ENCODE data around the gene TUBG1. TPM values are rescaled to one million over a fixed set of nuclear protein-coding genes. Genes with fewer than 3 reads are reported as not detected.

The TUBG1 gene
- polyA plus RNA-seq, 1 donor (not counting 4 experiments of a cell fraction or from before 2014, with no cell fraction given), result 54.8 TPM

DNA sequence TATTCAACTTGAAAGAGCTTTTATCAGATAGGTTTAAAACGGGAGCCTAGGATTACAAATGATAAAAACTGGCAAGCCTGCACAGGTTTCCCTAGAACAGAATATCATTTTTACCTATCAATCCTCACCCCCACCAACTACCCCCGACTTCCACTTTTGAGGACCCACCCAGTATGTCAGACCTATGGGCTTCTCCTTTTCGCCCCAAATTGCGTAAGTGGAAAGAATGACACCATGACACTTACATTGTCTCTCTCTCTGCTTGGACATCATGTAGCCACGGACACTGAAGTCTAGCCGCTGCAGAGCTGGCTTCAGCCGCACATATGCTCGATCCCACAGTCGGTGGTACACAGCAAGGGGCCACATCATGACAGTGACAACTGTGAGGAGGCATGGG, 24.6 kb upstream of the TUBG1 start:
- peaks cover 36 to 50% of the 10 kb centered on the region in 2 experiments for H3K36me3 ChIP-seq (ENCODE audit: control insufficient read depth in 2 of 2, extremely low read depth in 1 of 2, insufficient read depth in 2 of 2, low read length in 2 of 2)
- H3K27me3 ChIP-seq (ENCODE audit: control insufficient read depth, extremely low read depth, insufficient read depth, low read length), result no peaks in the 10 kb centered on the region
- H3K27ac ChIP-seq (ENCODE audit: control insufficient read depth, insufficient read depth, low read length), result no peak overlapping the region
- peaks cover 34% of the 10 kb centered on the region for H3K4me1 ChIP-seq (ENCODE audit: control insufficient read depth, extremely low read depth, insufficient read depth, low read length)
- no peak overlapping the region for H2AFZ ChIP-seq (ENCODE audit: control insufficient read depth, low read length)
- no peak for DNase-seq (ENCODE audit: low read depth, low spot score)
- no peak for TF ChIP-seq EZH2 (IDR thresholded peaks at IDR 0.05; ENCODE audit: low read length)
- TF ChIP-seq, protein P1, sequence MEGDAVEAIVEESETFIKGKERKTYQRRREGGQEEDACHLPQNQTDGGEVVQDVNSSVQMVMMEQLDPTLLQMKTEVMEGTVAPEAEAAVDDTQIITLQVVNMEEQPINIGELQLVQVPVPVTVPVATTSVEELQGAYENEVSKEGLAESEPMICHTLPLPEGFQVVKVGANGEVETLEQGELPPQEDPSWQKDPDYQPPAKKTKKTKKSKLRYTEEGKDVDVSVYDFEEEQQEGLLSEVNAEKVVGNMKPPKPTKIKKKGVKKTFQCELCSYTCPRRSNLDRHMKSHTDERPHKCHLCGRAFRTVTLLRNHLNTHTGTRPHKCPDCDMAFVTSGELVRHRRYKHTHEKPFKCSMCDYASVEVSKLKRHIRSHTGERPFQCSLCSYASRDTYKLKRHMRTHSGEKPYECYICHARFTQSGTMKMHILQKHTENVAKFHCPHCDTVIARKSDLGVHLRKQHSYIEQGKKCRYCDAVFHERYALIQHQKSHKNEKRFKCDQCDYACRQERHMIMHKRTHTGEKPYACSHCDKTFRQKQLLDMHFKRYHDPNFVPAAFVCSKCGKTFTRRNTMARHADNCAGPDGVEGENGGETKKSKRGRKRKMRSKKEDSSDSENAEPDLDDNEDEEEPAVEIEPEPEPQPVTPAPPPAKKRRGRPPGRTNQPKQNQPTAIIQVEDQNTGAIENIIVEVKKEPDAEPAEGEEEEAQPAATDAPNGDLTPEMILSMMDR (optimal IDR thresholded peaks at IDR 0.05 in 1 of 3, IDR thresholded peaks at IDR 0.05 in 1 of 3, conservative IDR thresholded peaks at IDR 0.05 in 1 of 3; ENCODE audit: extremely low read depth in 1 of 3, insufficient read depth in 2 of 3, low read length in 3 of 3), result no peak
- H3K9me1 ChIP-seq (ENCODE audit: control insufficient read depth, extremely low read depth, insufficient read depth, low read length), result peaks cover 4% of the 10 kb centered on the region
- H3K4me2 ChIP-seq (ENCODE audit: control insufficient read depth, extremely low read depth, insufficient read depth, low read depth, low read length), result no peak overlapping the region
- no peaks in the 10 kb centered on the region for H3K9me3 ChIP-seq (ENCODE audit: control insufficient read depth, low read depth, low read length)
- dilution Hi-C loops (cut with MboI; ENCODE audit: extremely low pct_ligation_motif_present, low sequenced_read_pairs), result no loop called here
- H3K79me2 ChIP-seq (ENCODE audit: control insufficient read depth, insufficient read depth, low read length), result no peaks in the 10 kb centered on the region
- H3K9ac ChIP-seq (ENCODE audit: control insufficient read depth, extremely low read depth, insufficient read depth, low read length), result no peak overlapping the region
- no peak overlapping the region for H3K4me3 ChIP-seq (ENCODE audit: control insufficient read depth in 2 of 3, extremely low read depth in 1 of 3, insufficient read depth in 2 of 3, low read depth in 1 of 3, low read length in 3 of 3)
- FAIRE-seq, result no peak
- H4K20me1 ChIP-seq (ENCODE audit: control insufficient read depth, extremely low read depth, insufficient read depth, low read length), result no peaks in the 10 kb centered on the region

DNA sequence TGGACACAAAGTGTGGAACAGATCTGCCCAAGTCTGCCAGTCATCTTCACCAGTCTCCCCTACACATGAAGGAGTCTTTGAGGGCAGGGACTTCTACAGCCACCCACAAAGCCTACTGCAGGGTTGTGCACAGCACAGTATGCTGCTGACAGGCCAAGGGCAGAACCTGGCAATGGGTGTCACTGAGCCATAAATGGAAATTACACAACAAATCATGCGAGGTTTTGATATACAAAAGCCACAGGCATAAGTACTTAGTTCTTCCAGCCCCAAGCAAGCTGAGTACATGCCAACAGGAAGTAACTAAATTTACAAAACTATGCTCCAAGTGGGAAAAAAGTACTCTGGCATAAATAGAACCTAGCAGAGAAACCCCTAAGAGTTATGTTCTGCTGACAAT, 24.1 kb upstream of the TUBG1 start:
- peaks cover 33 to 45% of the 10 kb centered on the region in 2 experiments for H3K36me3 ChIP-seq (ENCODE audit: control insufficient read depth in 2 of 2, extremely low read depth in 1 of 2, insufficient read depth in 2 of 2, low read length in 2 of 2)
- TF ChIP-seq, protein P1 (optimal IDR thresholded peaks at IDR 0.05 in 1 of 3, IDR thresholded peaks at IDR 0.05 in 1 of 3, conservative IDR thresholded peaks at IDR 0.05 in 1 of 3; ENCODE audit: extremely low read depth in 1 of 3, insufficient read depth in 2 of 3, low read length in 3 of 3), result no peak
- no peak for TF ChIP-seq EZH2 (IDR thresholded peaks at IDR 0.05; ENCODE audit: low read length)
- FAIRE-seq (no peak), DNase-seq (ENCODE audit: low read depth, low spot score) (no peak)
- H4K20me1 ChIP-seq (ENCODE audit: control insufficient read depth, extremely low read depth, insufficient read depth, low read length), result no peaks in the 10 kb centered on the region
- H3K27ac ChIP-seq (ENCODE audit: control insufficient read depth, insufficient read depth, low read length), result no peak overlapping the region
- H3K9me3 ChIP-seq (ENCODE audit: control insufficient read depth, low read depth, low read length), result no peaks in the 10 kb centered on the region
- H3K4me2 ChIP-seq (ENCODE audit: control insufficient read depth, extremely low read depth, insufficient read depth, low read depth, low read length), result no peak overlapping the region
- no peaks in the 10 kb centered on the region for H3K79me2 ChIP-seq (ENCODE audit: control insufficient read depth, insufficient read depth, low read length)
- peaks cover 34% of the 10 kb centered on the region for H3K4me1 ChIP-seq (ENCODE audit: control insufficient read depth, extremely low read depth, insufficient read depth, low read length)
- H2AFZ ChIP-seq (ENCODE audit: control insufficient read depth, low read length), result no peak overlapping the region
- dilution Hi-C loops (cut with MboI; ENCODE audit: extremely low pct_ligation_motif_present, low sequenced_read_pairs), result no loop called here
- H3K4me3 ChIP-seq (ENCODE audit: control insufficient read depth in 2 of 3, extremely low read depth in 1 of 3, insufficient read depth in 2 of 3, low read depth in 1 of 3, low read length in 3 of 3), result no peak overlapping the region
- H3K9me1 ChIP-seq (ENCODE audit: control insufficient read depth, extremely low read depth, insufficient read depth, low read length), result peaks cover 4% of the 10 kb centered on the region
- H3K9ac ChIP-seq (ENCODE audit: control insufficient read depth, extremely low read depth, insufficient read depth, low read length), result no peak overlapping the region
- H3K27me3 ChIP-seq (ENCODE audit: control insufficient read depth, extremely low read depth, insufficient read depth, low read length), result no peaks in the 10 kb centered on the region

Measured in keratinocyte (primary cell).